B cell (primary cell): ENCODE results near the gene NTM. TPM values are rescaled to one million over a fixed set of nuclear protein-coding genes. Genes with fewer than 3 reads are reported as not detected.

Experiments
- ATAC-seq: fragments of 200-7000 bp; cut with Tn5 transposase; one replicate; pipeline ENCODE4 v1.10.0; 2021; ENCODE audit warnings: low read depth, mild to moderate bottlenecking, moderate number of reproducible peaks, moderate library complexity
- CTCF ChIA-PET: fragments of 350-600 bp; sonication (Branson Sonifier 250); formaldehyde crosslinking; loops from one replicate; lab custom pipeline; 2021; ENCODE audit warnings: antibody characterized with exemption, inconsistent platforms; lab: Charles Lee
- POLR2A ChIA-PET: fragments of 350-600 bp; sonication (Branson Sonifier 250); formaldehyde crosslinking; loops from one replicate; lab custom pipeline; 2021; ENCODE audit warnings: antibody characterized with exemption; lab: Charles Lee
- DNase-seq: peaks from one replicate; pipeline ENCODE4 v3.0.0; 2013
- H2AFZ ChIP-seq: 2 replicates; pipeline ENCODE4 v1.6.1; 2012; ENCODE audit warnings: mild to moderate bottlenecking, low read depth, low read length; ENCODE audit not compliant: insufficient read depth, poor library complexity, severe bottlenecking
- H3K27ac ChIP-seq, 2 donors: 1 replicate in 1 of 2; 2 replicates in 1 of 2; pipeline ENCODE4 v1.5.1; 2012 to 2013; ENCODE audit warnings: low read length in 2 of 2, mild to moderate bottlenecking in 2 of 2, moderate library complexity in 1 of 2
- H3K27me3 ChIP-seq, 4 experiments: fragments of 200-600 bp in 1 of 4; sonication (generic) in 1 of 4; replicated peaks in 1 of 4; 1 replicate in 2 of 4; 2 replicates in 2 of 4; pipeline versions ENCODE4 v1.6.1 to v1.7.0; 2013 to 2016; ENCODE audit warnings: low read length in 3 of 4, mild to moderate bottlenecking in 2 of 4, mixed read lengths in 1 of 4, moderate library complexity in 1 of 4; ENCODE audit not compliant: insufficient read depth in 4 of 4, control insufficient read depth in 3 of 4; ENCODE audit errors: control extremely low read depth in 1 of 4
- H3K36me3 ChIP-seq, 2 experiments: replicated peaks in 1 of 2; 1 replicate in 1 of 2; 2 replicates in 1 of 2; pipeline versions ENCODE4 v1.6.1 to v1.7.1; 2013; ENCODE audit warnings: low read length in 1 of 2; ENCODE audit not compliant: insufficient read depth in 2 of 2, control insufficient read depth in 1 of 2; ENCODE audit errors: control extremely low read depth in 1 of 2, extremely low read depth in 1 of 2
- H3K4me1 ChIP-seq, 2 donors: fragments of 200-600 bp in 1 of 2; sonication (generic) in 1 of 2; 1 replicate in 1 of 2; 2 replicates in 1 of 2; pipeline versions ENCODE4 v1.5.1 to v1.6.1; 2013 to 2017; ENCODE audit warnings: low read length in 2 of 2; ENCODE audit not compliant: control insufficient read depth in 2 of 2, insufficient read depth in 2 of 2
- H3K4me2 ChIP-seq: replicated peaks from 2 replicates; pipeline ENCODE3; 2012; ENCODE audit warnings: mild to moderate bottlenecking, low read depth, low read length; ENCODE audit not compliant: poor library complexity, severe bottlenecking
- H3K4me3 ChIP-seq, 5 experiments: fragments of 200-600 bp in 1 of 5; sonication (generic) in 1 of 5; 1 replicate in 3 of 5; 2 replicates in 2 of 5; pipeline versions ENCODE4 v1.5.1 to v1.7.0; 2011 to 2016; ENCODE audit warnings: low read length in 4 of 5, mild to moderate bottlenecking in 4 of 5, low read depth in 2 of 5, control low read depth in 1 of 5, moderate library complexity in 1 of 5; ENCODE audit not compliant: insufficient read depth in 1 of 5; ENCODE audit errors: control extremely low read depth in 1 of 5, extremely low read depth in 1 of 5
- H3K79me2 ChIP-seq: fragments of 200-600 bp; sonication (generic); one replicate; pipeline ENCODE4 v1.6.0; 2016; ENCODE audit warnings: low read length; ENCODE audit not compliant: control insufficient read depth, insufficient read depth
- H3K9ac ChIP-seq: fragments of 200-600 bp; sonication (generic); 2 replicates; pipeline ENCODE4 v1.6.1; 2017; ENCODE audit warnings: mild to moderate bottlenecking, low read length, moderate library complexity
- H3K9me3 ChIP-seq, 3 donors: one replicate each; pipeline versions ENCODE4 v1.6.1 to v1.7.1; 2013; ENCODE audit warnings: low read length in 2 of 3; ENCODE audit not compliant: control insufficient read depth in 2 of 3, insufficient read depth in 1 of 3; ENCODE audit errors: control extremely low read depth in 1 of 3
- H4K20me1 ChIP-seq: 2 replicates; pipeline ENCODE4 v1.6.0; 2012; ENCODE audit warnings: mild to moderate bottlenecking, low read length; ENCODE audit not compliant: insufficient read depth, control insufficient read depth, poor library complexity, severe bottlenecking
- H3K27ac Mint-ChIP-seq: one replicate; pipeline ENCODE4 v1.8.0; 2021; ENCODE audit warnings: mixed read lengths
- H3K27me3 Mint-ChIP-seq: one replicate; pipeline ENCODE4 v1.8.0; 2021; ENCODE audit warnings: mixed read lengths
- H3K4me1 Mint-ChIP-seq: one replicate; pipeline ENCODE4 v1.8.0; 2021; ENCODE audit warnings: mixed read lengths
- H3K4me3 Mint-ChIP-seq: one replicate; pipeline ENCODE4 v1.8.0; 2021; ENCODE audit warnings: mixed read lengths
- H3K9me3 Mint-ChIP-seq: one replicate; pipeline ENCODE4 v1.8.0; 2022; ENCODE audit warnings: mixed read lengths; ENCODE audit not compliant: insufficient read depth
- CTCF ChIP-seq: fragments of 200-600 bp; IDR thresholded peaks from one replicate; pipeline ENCODE4 v1.8.0; 2022; ENCODE audit warnings: antibody characterized with exemption, mild to moderate bottlenecking
- EZH2 ChIP-seq: IDR thresholded peaks from 2 replicates; pipeline ENCODE4 v1.6.1; 2012; ENCODE audit warnings: borderline replicate concordance, low read depth, mild to moderate bottlenecking, moderate library complexity, low read length; ENCODE audit not compliant: insufficient read depth, poor library complexity, severe bottlenecking
- WGBS: methylation state at CpG from one replicate; pipeline ENCODE4 v1.1.5; 2013; ENCODE audit warnings: missing lambda C conversion rate; ENCODE audit not compliant: insufficient coverage; 5-methylcytosine and 5-hydroxymethylcytosine counted together
- intact Hi-C: fragments of 100-400 bp; cut with micrococcal nuclease; formaldehyde crosslinking; loops from one replicate; pipeline ENCODE4 v1.10.0; 2022
- polyA plus RNA-seq: library from polyadenylated mRNA; depleted of rRNA; stranded (reverse); fragments of >200 nt; gene quantifications from 2 replicates; pipeline ENCODE4 v1.2.3, GENCODE V29; 2012
- total RNA-seq, 2 donors: library from RNA; stranded (reverse); fragments of 120-200 nt in 1 of 2; gene quantifications; 1 replicate in 1 of 2; 2 replicates in 1 of 2; pipeline versions ENCODE4 v1.2.3 to v1.2.4, GENCODE V29; 2013 to 2022

Gene NTM
- total and polyA plus RNA-seq, 2 donors (not counting 1 experiment from before 2014, with no cell fraction given): not detected

- TF ChIP-seq CTCF (no peak), EZH2 (no peak)
- peaks cover 0 to 2% (median 0%) of the 10 kb centered on the region in 3 donors for H3K9me3 ChIP-seq
- H3K36me3 ChIP-seq: no peaks in the 10 kb centered on the region
- H3K27me3 Mint-ChIP-seq: no peaks in the 10 kb centered on the region
- no peaks in the 10 kb centered on the region for H3K4me1 ChIP-seq
- no peak overlapping the region for H3K4me3 Mint-ChIP-seq
- no peak overlapping the region for H3K27ac Mint-ChIP-seq
- H3K4me2 ChIP-seq: no peak overlapping the region
- no peaks in the 10 kb centered on the region for H4K20me1 ChIP-seq
- no peaks in the 10 kb centered on the region for H3K79me2 ChIP-seq
- WGBS: 89% methylated on average over 3 of the region's 4 CpGs
- no peaks in the 10 kb centered on the region for H3K4me1 Mint-ChIP-seq
- H3K9ac ChIP-seq: no peak overlapping the region
- intact Hi-C loops: no loop called here
- H2AFZ ChIP-seq: no peak overlapping the region
- H3K4me3 ChIP-seq: no peak overlapping the region
- no peak for ATAC-seq
- H3K27ac ChIP-seq: no peak overlapping the region
- ChIA-PET POLR2A (no interaction called here), CTCF (no interaction called here)
- DNase-seq: no peak
- no peaks in the 10 kb centered on the region for H3K9me3 Mint-ChIP-seq
- no peaks in the 10 kb centered on the region for H3K27me3 ChIP-seq
Measured at GRCh38 chr11:131845255-131845654, 474.8 kb downstream of the NTM start.

GRCh38 chr11:131849485-131849884 is 479.1 kb downstream of the NTM start:
- H3K4me2 ChIP-seq: no peak overlapping the region
- no peaks in the 10 kb centered on the region for H3K9me3 ChIP-seq
- no peak for DNase-seq
- Mint-ChIP-seq H3K4me1 (no peaks in the 10 kb centered on the region), H3K27ac (no peak overlapping the region), H3K4me3 (no peak overlapping the region), H3K9me3 (no peaks in the 10 kb centered on the region), H3K27me3 (no peaks in the 10 kb centered on the region)
- H4K20me1 ChIP-seq: no peaks in the 10 kb centered on the region
- ATAC-seq: no peak
- intact Hi-C loops: no loop called here
- TF ChIP-seq EZH2 (no peak), CTCF (no peak)
- no peak overlapping the region for H3K4me3 ChIP-seq
- H3K4me1 ChIP-seq: no peaks in the 10 kb centered on the region
- H3K79me2 ChIP-seq: no peaks in the 10 kb centered on the region
- WGBS: no CpG with 5 or more reads among the region's 6 CpGs
- POLR2A ChIA-PET: no interaction called here
- H3K27ac ChIP-seq: no peak overlapping the region
- CTCF ChIA-PET: no interaction called here
- H3K27me3 ChIP-seq: no peaks in the 10 kb centered on the region
- H3K36me3 ChIP-seq: no peaks in the 10 kb centered on the region
- H2AFZ ChIP-seq: no peak overlapping the region
- no peak overlapping the region for H3K9ac ChIP-seq
